ENCODE measurements around the gene DLG2. TPM values are rescaled to one million over a fixed set of nuclear protein-coding genes. Genes with fewer than 3 reads are reported as not detected.

Gene DLG2
- total and polyA plus RNA-seq, 2 of the 4 experiments (the other 2 are of a cell fraction): 0.31 to 0.36 TPM

GRCh38 chr11:83827940-83828554 is 1799.1 kb downstream of the DLG2 start:
- no CpG with 5 or more reads among the region's 5 CpGs for whole genome bisulfite sequencing, 2 experiments (ENCODE audit: extremely low coverage in 2 of 2, insufficient read length in 1 of 2)
- no peaks in the 10 kb centered on the region for H3K27me3 ChIP-seq (ENCODE audit: control insufficient read depth, insufficient read depth, low read length)
- intact Hi-C loops (cut with micrococcal nuclease) (loop anchor here (2.0 kb wide), 2 partner anchors 697 to 737 kb away; no protein-coding TSS in a partner anchor), in situ Hi-C loops (cut with MboI; ENCODE audit: low sequenced_read_pairs) (loop anchor here (25.0 kb wide), 1 partner anchor 1759 kb away; no protein-coding TSS in a partner anchor), dilution Hi-C loops (cut with HindIII; ENCODE audit: low sequenced_read_pairs, unreplicated experiment) (no loop called here)
- peak overlapping the region; percentile 95; the same call in 1 of the 2 replicates for H3K14ac ChIP-seq (replicated peaks; ENCODE audit: low read depth, low read length)
- peak overlapping the region; percentile 66; the same call in 1 of the 2 replicates for H4K91ac ChIP-seq (ENCODE audit: insufficient read depth, low read depth, low read length)
- TF ChIP-seq MXI1 (IDR thresholded peaks at IDR 0.05; ENCODE audit: borderline replicate concordance, low read depth, low read length) (no peak), CEBPB (IDR thresholded peaks at IDR 0.05; ENCODE audit: low read depth, low read length) (no peak), NFE2L2 (IDR thresholded peaks at IDR 0.05; ENCODE audit: low read depth, low read length) (no peak), SMC3 (IDR thresholded peaks at IDR 0.05; ENCODE audit: low read depth, low read length) (no peak), CTCF (conservative IDR thresholded peaks at IDR 0.05; ENCODE audit: low read depth, low read length) (peak; percentile 60), RAD21 (IDR thresholded peaks at IDR 0.05; ENCODE audit: low read length) (peak; percentile 50)
- no peaks in the 10 kb centered on the region for H3K9me3 ChIP-seq (ENCODE audit: control insufficient read depth, insufficient read depth, low read length)
- peak overlapping the region; percentile 8 to 85; a peak in 2 of 4 replicates for H4K8ac ChIP-seq (ENCODE audit: low read depth in 2 of 2, low read length in 2 of 2)
- 0 out of 3 replicates have a peak overlapping the region, but pooled peaks have one; percentile 94 for H2BK15ac ChIP-seq (ENCODE audit: low read depth, low read length)
- H3K4me1 ChIP-seq (ENCODE audit: control insufficient read depth, insufficient read depth, low read length): peaks cover 8% of the 10 kb centered on the region
- H4K20me1 ChIP-seq (ENCODE audit: insufficient read depth, low read length): no peaks in the 10 kb centered on the region
- ATAC-seq (ENCODE audit: low read depth) (peak; percentile 83), DNase-seq (peak; percentile 52)
- H2AK5ac ChIP-seq (ENCODE audit: low read depth, low read length): no peak overlapping the region; the same call in 1 of the 2 replicates
- H3K27ac ChIP-seq (ENCODE audit: insufficient read depth, low read length): peak overlapping the region; percentile 74
- ChIA-PET POLR2A (ENCODE audit: unreplicated experiment) (no interaction called here), CTCF (interaction anchor here (0.7 to 2.6 kb wide), 5 partner anchors 9 to 736 kb away, joined by 4 to 13 read pairs (median 6); no protein-coding TSS in a partner anchor)
- H3K79me1 ChIP-seq (ENCODE audit: low read depth in 1 of 2, low read length in 2 of 2): no peaks in the 10 kb centered on the region
- no peak overlapping the region for H2AK9ac ChIP-seq (replicated peaks; ENCODE audit: low read depth, low read length, poor library complexity)
- H2BK120ac ChIP-seq (ENCODE audit: low read depth, low read length): peak overlapping the region; percentile 91
- no peak overlapping the region for H3K18ac ChIP-seq (ENCODE audit: low read depth, low read length)
- peak overlapping the region; percentile 82; the same call in 1 of the 2 replicates for H2BK20ac ChIP-seq (ENCODE audit: low read depth, low read length)
- no TSS peak for BruUV-seq (replicated peaks)
- H3K36me3 ChIP-seq (ENCODE audit: control insufficient read depth, insufficient read depth, low read length): no peaks in the 10 kb centered on the region
- H3K4ac ChIP-seq (ENCODE audit: low read depth, low read length): peak overlapping the region; percentile 18
- H2AFZ ChIP-seq (replicated peaks; ENCODE audit: low read length, poor library complexity): peak overlapping the region; percentile 84
- peaks cover 9% of the 10 kb centered on the region for H3K9me1 ChIP-seq (ENCODE audit: insufficient read depth, low read length)
- H3K23ac ChIP-seq (ENCODE audit: low read depth, low read length): 0 out of 2 replicates have a peak overlapping the region, but pooled peaks have one; percentile 90
- peak overlapping the region; percentile 34 for H3K56ac ChIP-seq (ENCODE audit: extremely low read depth, insufficient read depth, low read length)
- peak overlapping the region; percentile 61 for H2BK5ac ChIP-seq (ENCODE audit: low read depth, low read length, poor library complexity, severe bottlenecking)
- H3K4me2 ChIP-seq (ENCODE audit: low read depth, low read length): peak overlapping the region; percentile 79
- peak overlapping the region; percentile 57; the same call in 1 of the 2 replicates for H4K5ac ChIP-seq (ENCODE audit: low read depth, low read length)
- H3K9ac ChIP-seq (ENCODE audit: low read depth, low read length): peak overlapping the region; percentile 20; the same call in 1 of the 2 replicates
- H3K4me3 ChIP-seq (ENCODE audit: insufficient read depth, low read depth, low read length): peak overlapping the region; percentile 29; the same call in 1 of the 2 replicates

Data from IMR-90 (cell line).